HG03095 (cell line): ENCODE measurements around the gene FBRS.
A peak's percentile ranks its signal among the peaks of the same experiment; 100 is the strongest.
"Not testable (repeated sequence)": the region's sequence is repeated elsewhere in the genome, so short reads cannot be mapped to it uniquely, and the experiment has no call there.

Source experiments
- ATAC-seq: cut with Tn5 transposase; IDR thresholded peaks from one replicate; pipeline ENCODE4 v1.9.1; 2021; ENCODE audit warnings: moderate library complexity; ENCODE audit not compliant: unreplicated experiment

The FBRS gene

DNA sequence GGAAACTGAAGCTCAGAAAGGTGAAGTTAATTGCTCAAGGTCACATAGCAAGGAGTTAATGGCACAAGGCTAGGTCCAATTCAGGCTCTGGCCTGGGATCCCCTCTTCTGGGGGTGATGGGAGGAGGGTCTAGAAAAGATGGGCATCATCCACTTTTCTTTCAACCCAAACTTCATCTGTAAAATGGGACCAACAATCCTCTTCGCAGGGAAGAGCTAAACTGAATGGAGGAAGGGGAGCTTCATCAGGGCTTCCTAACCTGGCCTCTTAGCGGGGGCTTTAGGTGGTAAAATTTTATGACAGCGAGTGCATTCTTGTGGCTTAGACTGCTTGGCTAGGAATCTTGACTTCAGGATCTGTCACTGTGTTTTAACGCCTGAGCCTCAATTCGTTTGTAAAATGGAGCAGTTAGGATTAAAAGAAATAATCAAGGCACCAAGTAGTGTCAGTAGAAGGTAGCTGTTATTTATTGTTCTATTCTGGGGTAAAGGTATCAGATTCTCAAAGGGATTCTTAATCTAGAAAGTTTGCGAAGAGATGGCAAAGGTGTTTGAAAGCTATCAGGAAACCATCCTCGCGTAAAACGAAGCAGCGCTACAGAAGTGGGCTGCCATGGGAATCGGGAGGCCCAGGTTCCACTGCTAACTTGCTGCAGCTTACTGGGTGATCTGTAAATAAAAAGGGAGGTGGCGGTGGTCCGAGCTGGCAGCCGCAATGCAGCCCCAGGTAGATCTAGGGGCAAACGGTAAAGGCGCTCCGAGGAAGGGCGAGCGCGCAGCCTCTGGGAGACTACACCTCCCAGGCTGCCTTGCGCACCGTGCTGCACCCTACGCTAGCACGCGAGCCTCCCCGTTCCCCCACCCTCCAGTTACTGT, 39.3 kb downstream of the FBRS start:
- ATAC-seq = peak; percentile 77

DNA sequence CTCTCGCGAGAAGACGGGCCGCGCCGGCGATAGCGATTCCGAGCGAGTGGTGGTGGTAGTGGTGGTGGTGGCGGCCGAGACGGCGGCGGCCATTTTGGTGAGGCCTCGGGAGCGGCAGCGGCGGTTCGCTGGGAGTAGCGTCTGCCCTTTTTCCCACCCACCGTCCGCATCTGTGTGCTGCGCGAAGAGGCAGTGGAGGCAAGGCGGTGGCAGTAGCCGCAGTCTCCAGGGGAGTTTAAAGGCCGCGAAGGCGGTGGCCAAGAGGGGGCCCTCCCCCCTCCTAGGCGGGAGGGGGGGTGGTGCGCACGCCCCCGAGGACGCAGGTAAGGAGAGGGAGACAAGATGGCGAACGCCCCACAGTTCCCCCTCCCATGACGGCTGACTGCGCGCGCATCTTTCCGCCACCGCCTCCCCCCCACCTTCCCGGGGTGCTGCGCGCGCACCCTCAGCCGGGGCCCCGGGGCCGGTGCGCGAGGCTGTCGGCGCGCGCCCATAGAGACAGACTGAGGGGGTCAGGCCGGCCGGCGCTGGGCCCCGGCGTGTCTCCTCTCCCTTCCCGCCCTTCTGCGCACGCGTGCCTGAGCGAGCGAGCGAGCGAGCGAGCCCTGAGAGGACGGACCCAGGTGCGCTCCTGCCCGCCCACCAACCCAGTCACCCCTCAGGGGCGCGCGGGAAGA, 40.0 kb downstream of the FBRS start:
- peak; percentile 59 for ATAC-seq

DNA sequence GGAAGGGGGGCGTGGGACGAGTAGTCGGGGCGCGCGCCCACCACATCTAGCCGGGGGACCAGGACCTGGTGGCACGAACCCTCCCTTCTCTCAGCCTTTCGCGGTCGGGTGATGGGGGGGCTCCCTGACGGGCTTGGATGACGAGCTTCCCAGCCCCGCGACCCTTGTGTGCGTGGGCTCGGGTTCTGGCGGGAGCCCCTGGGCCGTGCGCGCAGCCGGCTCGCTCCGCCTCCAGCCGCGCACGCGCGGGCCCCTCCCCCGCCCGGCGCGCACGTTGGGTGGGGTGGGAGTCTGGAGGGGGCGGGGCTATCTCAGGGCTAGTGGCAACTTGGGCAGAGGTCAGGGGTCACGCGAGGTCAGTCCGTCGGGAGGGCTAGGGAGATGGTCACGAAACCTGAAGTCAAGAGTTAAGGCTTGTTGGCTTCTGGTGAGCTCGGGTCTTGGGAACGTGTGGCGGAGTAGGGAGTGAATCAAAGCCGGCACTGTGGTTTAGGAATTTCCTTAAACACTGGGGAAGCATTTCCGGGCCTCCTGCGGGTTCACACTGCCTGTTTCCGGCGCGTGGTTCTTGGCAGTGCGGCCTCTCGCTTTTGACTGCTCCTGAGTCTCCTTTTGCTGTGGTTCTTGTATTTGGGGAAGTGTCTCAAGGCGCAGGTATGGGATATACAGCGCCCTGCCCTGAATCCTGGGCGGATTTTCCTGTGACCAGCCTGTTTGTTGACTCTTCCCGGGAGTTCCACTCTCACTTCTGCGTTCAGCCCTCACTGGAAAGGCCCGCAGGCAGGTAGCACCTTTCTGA, 40.8 kb downstream of the FBRS start, which contains the start of gene SRCAP:
SRCAP (plus strand) TSS at position 356 of the 799 bp plus-strand sequence. CDS start 1,654 bp downstream, outside the sequence.
- ATAC-seq = peak; percentile 24

DNA sequence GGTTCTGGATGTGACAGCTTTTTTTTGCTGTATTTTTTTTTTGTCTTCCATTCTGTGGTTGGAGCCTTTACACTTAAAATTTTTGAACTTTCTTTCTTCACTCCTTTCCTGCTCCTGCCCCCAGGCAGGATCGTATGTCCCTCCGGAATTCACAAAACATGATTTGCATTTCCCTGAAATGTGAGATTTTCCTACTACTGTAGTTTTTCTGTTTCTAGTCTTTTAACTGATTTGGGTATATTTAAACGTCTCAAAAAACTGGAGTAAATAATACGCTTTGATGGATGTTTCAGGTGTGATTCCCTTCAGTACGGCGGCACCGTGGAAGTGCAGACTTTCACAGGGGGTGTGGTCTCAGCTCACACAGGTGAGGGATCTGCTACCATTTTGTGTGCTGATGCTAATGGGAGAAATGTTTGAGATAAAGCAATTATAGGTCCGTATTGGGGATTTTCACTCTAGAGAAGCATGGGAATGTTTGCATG, 41.4 kb downstream of the FBRS start:
- no peak for ATAC-seq

DNA sequence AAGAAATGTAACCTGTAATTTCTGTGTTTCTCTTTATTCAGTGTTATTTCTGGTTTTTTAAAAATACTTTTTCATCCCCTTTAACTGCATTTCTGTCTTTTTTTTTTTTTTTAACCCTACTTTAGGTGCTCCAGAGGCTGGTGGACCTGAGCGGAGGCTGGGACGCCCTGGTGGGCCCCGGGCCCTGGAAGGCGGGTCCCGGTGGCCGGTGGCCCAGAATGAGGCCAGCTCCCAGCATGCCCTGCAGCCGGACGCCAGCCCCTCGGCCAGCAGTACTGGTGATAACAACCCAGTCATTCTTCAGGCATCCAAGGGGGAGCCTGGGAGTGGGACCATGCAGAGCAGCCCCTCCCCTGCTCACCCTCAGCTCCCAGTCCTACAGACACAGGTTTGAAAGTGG, 42.3 kb downstream of the FBRS start:
- ATAC-seq = no peak

DNA sequence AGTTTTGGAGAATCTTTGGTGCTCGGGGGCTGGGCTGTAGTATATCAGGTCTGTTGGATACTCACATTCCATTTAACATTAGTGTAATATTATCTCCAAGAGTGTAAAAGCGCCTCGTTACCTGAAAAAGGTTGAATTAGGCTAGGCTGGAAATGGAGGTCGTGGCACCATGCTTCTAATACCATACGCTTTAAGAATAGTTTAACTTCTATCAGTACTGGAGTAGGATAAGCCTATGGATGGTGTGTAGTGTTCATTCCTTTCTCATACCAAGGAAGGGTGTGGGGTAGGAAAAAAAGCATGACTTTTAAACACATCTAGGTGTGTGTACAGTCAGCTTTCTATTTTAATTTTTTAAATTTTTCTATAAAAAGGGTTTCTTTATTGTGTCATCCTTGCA, 42.7 kb downstream of the FBRS start:
- ATAC-seq = no peak

DNA sequence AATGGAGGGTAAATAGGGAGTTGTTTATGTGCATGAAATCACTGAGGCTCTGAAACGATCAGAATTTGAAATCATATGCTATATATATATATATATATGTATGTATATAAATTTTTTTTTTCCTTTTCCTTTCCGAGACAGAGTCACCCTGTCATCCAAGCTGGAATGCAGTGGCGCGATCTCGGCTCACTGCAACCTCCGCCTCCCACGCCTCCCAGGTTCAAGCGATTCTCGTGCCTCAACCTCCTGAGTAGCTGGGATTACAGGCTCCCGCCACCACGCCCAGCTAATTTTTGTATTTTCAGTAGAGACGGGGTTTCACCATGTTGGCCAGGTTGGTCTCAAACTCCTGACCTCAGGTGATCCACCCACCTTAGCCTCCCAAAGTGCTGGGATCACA, 44.8 kb downstream of the FBRS start:
- not testable (repeated sequence) for ATAC-seq

DNA sequence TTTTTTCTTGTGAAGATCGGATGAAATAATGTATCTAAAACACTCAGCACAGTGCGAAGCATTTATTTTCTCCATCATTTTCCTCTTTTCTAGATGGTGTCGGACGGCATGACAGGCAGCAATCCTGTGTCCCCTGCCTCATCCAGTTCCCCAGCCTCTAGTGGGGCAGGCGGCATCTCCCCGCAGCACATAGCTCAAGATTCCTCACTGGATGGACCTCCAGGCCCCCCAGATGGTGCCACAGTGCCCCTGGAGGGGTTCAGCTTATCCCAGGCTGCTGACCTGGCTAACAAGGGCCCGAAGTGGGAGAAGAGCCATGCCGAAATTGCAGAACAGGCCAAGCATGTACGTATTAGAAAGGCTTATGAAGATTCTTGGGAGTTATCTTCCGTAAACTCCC, 45.7 kb downstream of the FBRS start:
- ATAC-seq = no peak

DNA sequence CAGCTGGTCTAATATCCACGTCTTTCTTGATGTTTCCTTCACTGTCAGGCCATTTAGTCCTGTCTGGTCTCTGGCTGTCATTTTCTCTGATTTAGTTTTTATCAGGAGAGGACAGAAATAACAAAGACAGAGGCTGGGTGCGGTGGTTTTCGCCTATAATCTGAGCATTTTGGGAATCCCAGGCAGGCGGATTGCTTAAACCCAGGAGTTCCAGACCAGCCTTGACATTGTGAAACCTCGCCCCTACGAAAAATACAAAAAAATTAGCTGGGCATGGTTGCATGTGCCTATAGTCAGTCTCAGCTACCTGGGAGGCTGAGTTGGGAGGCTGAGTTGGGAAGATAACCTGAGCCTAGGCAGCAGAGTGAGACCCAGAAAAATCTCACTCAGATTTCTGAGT, 47.8 kb downstream of the FBRS start:
- no peak for ATAC-seq

DNA sequence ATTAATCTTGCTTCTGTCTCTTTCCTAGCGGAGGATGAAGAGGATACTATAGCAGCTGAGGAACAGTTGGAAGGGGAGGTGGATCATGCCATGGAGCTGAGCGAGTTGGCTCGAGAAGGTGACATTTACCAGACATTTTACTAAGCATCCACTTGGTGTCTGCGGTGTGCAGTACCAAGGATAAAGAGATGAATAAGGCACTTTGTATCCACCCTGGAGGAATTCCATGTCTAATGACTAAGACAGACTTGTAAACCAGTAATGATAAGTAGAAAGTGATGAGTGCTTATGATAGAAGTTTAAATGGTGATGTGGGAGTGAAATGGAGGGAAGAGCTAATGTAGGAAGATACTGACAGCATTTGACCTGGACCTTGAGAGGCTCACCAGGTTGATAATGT, 52.7 kb downstream of the FBRS start:
- no peak for ATAC-seq

DNA sequence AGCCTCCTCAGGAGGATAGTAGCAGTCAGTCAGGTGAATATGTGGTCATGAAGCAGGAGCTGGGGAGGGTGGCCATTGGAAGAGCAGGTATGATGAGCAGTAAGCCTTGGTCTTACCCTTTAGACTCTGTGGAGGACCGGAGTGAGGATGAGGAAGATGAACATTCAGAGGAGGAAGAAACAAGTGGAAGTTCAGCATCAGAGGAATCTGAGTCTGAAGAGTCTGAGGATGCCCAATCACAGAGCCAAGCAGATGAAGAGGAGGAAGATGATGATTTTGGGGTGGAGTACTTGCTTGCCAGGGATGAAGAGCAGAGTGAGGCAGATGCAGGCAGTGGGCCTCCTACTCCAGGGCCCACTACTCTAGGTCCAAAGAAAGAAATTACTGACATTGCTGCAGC, 53.5 kb downstream of the FBRS start:
- no peak for ATAC-seq

DNA sequence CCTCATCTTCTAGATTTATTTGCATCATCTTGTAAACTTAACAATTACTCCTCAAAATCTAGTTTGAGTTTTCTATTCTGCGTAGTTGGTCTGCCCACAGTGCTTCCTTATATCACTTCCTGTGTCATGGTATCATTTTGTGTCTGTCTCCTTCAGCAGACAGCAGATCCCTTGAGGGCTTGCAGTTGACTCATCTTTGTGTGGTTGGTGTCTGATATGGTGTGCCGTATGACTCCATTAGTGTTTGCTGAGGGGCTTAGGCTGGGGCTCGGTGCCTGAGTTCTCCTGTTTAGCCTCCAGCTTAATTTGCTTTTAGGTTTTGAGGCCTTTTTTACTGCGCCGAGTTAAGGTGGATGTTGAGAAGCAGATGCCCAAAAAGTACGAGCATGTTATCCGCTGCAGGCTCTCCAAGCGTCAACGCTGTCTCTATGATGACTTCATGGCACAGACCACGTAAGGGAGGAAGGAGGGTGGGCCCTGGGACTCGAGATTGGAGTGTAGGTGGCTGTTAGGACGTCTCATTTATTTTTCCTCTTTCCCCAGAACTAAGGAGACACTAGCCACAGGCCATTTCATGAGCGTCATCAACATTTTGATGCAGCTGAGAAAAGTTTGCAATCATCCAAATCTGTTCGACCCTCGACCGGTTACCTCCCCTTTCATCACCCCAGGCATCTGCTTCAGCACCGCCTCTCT, 57.7 kb downstream of the FBRS start:
- ATAC-seq = no peak

DNA sequence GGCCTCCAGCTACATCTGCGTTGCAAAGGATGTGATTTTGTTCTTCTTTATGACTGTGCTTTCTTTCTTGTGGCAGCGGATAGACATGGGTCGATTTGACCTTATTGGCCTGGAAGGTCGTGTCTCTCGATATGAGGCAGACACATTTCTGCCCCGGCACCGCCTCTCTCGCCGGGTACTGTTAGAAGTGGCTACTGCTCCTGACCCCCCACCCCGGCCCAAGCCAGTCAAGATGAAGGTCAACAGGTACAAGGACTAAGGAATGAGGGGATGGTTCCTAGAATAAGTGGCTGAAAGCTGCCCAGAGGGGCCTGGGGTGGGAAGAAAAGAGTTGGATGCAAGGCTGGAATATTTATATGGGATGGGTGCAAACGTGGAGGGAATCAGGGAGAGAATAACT, 61.9 kb downstream of the FBRS start:
- ATAC-seq = no peak
